Measurements from ENCODE around the gene TSSC4. TPM values are rescaled to one million over a fixed set of nuclear protein-coding genes. Genes with fewer than 3 reads are reported as not detected.

TSSC4 gene
- total and polyA plus RNA-seq, 2 of the 13 experiments (the other 11 are each of a cell fraction or from before 2014, with no cell fraction given), result 16.2 to 58.6 TPM

DNA sequence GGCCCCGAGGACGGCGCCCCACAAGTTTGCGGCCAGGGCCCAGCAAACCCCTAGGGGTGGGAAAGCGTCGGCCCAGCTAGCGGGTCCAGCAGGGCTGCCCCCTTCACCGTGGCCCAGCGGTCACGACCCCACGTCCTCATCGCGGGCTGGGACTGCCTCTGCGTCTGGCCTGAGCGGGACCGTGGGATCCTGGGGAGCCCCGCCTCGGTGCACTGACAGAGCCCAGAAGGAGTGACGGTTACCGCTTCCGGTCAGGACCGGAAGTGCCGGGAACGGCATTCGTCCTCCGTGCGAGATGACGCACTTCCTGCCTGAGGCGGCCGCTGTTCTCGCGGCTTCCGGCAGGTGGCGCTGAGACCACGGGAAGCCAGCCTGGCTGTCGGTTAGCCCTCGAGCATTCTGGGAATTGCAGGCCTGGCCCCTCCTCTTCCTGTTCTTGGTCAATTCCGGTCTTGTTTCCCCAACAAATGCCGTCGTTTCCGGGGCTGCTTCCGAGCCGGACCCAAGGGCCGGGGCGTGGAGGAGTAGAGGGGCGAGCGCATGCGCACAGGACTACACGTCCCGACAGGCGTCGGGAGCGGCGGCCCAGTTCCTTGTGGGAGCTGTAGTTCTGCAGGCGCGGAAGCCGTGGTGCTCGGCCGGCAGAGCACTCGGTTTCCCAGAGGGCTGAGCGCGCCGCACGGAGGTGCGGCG, at the start of gene TSSC4 (continued):
- no peak for TF ChIP-seq POLR2AphosphoS2 (IDR thresholded peaks at IDR 0.05; ENCODE audit: low read depth, low read length)
- TF ChIP-seq PBX2 (CRISPR knock-in tag; IDR thresholded peaks at IDR 0.05), result no peak
- TF ChIP-seq, protein P1, sequence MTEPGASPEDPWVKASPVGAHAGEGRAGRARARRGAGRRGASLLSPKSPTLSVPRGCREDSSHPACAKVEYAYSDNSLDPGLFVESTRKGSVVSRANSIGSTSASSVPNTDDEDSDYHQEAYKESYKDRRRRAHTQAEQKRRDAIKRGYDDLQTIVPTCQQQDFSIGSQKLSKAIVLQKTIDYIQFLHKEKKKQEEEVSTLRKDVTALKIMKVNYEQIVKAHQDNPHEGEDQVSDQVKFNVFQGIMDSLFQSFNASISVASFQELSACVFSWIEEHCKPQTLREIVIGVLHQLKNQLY (CRISPR knock-in tag; IDR thresholded peaks at IDR 0.05), result peak; percentile 62; the same call in 1 of the 2 replicates
- peak; percentile 55 for TF ChIP-seq ISL2 (CRISPR knock-in tag; IDR thresholded peaks at IDR 0.05)
- no peak for TF ChIP-seq KMT2A (CRISPR knock-in tag; IDR thresholded peaks at IDR 0.05)
- TF ChIP-seq ZFP90 (CRISPR knock-in tag; IDR thresholded peaks at IDR 0.05; ENCODE audit: borderline replicate concordance), result no peak; the same call in none of the 2 replicates
- TF ChIP-seq, protein P2, sequence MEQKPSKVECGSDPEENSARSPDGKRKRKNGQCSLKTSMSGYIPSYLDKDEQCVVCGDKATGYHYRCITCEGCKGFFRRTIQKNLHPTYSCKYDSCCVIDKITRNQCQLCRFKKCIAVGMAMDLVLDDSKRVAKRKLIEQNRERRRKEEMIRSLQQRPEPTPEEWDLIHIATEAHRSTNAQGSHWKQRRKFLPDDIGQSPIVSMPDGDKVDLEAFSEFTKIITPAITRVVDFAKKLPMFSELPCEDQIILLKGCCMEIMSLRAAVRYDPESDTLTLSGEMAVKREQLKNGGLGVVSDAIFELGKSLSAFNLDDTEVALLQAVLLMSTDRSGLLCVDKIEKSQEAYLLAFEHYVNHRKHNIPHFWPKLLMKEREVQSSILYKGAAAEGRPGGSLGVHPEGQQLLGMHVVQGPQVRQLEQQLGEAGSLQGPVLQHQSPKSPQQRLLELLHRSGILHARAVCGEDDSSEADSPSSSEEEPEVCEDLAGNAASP (CRISPR knock-in tag; IDR thresholded peaks at IDR 0.05; ENCODE audit: borderline replicate concordance), result peak; percentile 52; the same call in 1 of the 2 replicates
- 0 out of 2 replicates have a peak, but pooled peaks have one; percentile 22 for TF ChIP-seq FIP1L1 (IDR thresholded peaks at IDR 0.05; ENCODE audit: borderline replicate concordance, insufficient read depth, low read depth, low read length)
- peak; percentile 41; the same call in 1 of the 2 replicates for TF ChIP-seq TBX3 (IDR thresholded peaks at IDR 0.05; ENCODE audit: borderline replicate concordance)
- TF ChIP-seq POLR2AphosphoS5 (IDR thresholded peaks at IDR 0.05; ENCODE audit: low read depth, low read length), result peak; percentile 81
- peak; percentile 79; the same call in 1 of the 2 replicates for TF ChIP-seq ZMYM2 (CRISPR knock-in tag; IDR thresholded peaks at IDR 0.05)
- no peak for TF ChIP-seq TEAD2 (CRISPR knock-in tag; IDR thresholded peaks at IDR 0.05)
- 0 out of 2 replicates have a peak, but pooled peaks have one; percentile 31 for TF ChIP-seq SNAPC5 (CRISPR knock-in tag; IDR thresholded peaks at IDR 0.05; ENCODE audit: borderline replicate concordance)
- TF ChIP-seq HDAC6 (IDR thresholded peaks at IDR 0.05; ENCODE audit: low read depth, low read length), result no peak
- TF ChIP-seq NFYC (CRISPR knock-in tag; IDR thresholded peaks at IDR 0.05), result peak; percentile 41
- peak; percentile 62 for TF ChIP-seq ZNF556 (CRISPR knock-in tag; IDR thresholded peaks at IDR 0.05; ENCODE audit: borderline replicate concordance)
- no peak for TF ChIP-seq MBNL3 (CRISPR knock-in tag; conservative IDR thresholded peaks at IDR 0.05)
- no peak for TF ChIP-seq HIC2 (CRISPR knock-in tag; IDR thresholded peaks at IDR 0.05; ENCODE audit: low read depth)
- TF ChIP-seq ATF7-NPFF (CRISPR knock-in tag; IDR thresholded peaks at IDR 0.05; ENCODE audit: low read depth), result 0 out of 2 replicates have a peak, but pooled peaks have one; percentile 12
- TF ChIP-seq, protein P3, sequence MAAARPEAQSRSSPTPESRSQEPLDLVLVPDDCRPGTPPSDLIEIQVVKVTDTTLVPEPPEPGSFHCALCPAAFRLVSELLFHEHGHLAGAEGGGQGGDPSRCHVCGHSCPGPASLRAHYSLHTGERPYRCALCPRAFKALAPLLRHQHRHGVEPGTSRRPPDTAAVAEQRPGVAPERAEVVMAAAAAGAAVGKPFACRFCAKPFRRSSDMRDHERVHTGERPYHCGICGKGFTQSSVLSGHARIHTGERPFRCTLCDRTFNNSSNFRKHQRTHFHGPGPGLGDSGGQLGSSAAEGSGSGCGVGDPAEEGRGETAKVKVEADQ (CRISPR knock-in tag; IDR thresholded peaks at IDR 0.05; ENCODE audit: borderline replicate concordance), result peak; percentile 91
- TF ChIP-seq CHD2 (IDR thresholded peaks at IDR 0.05; ENCODE audit: low read depth, low read length), result no peak
- TF ChIP-seq PPARG (CRISPR knock-in tag; conservative IDR thresholded peaks at IDR 0.05), result 0 out of 2 replicates have a peak, but pooled peaks have one; percentile 10
- TF ChIP-seq ZNF251 (CRISPR knock-in tag; IDR thresholded peaks at IDR 0.05), result no peak
- no peak for TF ChIP-seq FOXP1 (IDR thresholded peaks at IDR 0.05)
- 0 out of 2 replicates have a peak, but pooled peaks have one; percentile 41 for TF ChIP-seq FOXP1 (CRISPR knock-in tag; IDR thresholded peaks at IDR 0.05)

Measured in HepG2 (cell line).